ENCODE measurements around the gene DPY19L1.
"Not testable (repeated sequence)": the region's sequence is repeated elsewhere in the genome, so short reads cannot be mapped to it uniquely, and the experiment has no call there.

DNA sequence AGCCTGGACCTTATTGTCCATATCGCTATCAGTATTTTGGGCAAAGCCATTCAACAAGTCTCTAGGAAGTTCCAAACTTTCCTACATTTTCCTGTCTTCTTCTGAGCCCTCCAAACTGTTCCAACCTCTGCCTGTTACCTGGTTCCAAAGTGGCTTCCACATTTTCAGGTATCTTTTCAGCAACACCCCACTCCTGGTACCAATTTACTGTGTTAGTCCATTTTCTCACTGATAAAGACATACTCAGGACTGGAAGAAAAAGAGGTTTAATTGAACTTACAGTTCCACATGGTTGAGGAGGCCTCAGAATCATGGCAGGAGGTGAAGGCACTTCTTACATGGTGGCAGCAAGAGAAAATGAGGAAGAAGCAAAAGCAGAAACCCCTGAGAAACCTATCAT, 153.4 kb downstream of the DPY19L1 start:
- TF ChIP-seq, protein P1, sequence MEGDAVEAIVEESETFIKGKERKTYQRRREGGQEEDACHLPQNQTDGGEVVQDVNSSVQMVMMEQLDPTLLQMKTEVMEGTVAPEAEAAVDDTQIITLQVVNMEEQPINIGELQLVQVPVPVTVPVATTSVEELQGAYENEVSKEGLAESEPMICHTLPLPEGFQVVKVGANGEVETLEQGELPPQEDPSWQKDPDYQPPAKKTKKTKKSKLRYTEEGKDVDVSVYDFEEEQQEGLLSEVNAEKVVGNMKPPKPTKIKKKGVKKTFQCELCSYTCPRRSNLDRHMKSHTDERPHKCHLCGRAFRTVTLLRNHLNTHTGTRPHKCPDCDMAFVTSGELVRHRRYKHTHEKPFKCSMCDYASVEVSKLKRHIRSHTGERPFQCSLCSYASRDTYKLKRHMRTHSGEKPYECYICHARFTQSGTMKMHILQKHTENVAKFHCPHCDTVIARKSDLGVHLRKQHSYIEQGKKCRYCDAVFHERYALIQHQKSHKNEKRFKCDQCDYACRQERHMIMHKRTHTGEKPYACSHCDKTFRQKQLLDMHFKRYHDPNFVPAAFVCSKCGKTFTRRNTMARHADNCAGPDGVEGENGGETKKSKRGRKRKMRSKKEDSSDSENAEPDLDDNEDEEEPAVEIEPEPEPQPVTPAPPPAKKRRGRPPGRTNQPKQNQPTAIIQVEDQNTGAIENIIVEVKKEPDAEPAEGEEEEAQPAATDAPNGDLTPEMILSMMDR (IDR thresholded peaks at IDR 0.05) = not testable (repeated sequence)
- not testable (repeated sequence) for TF ChIP-seq POLR2A (IDR thresholded peaks at IDR 0.05)
